Measurements from ENCODE around the gene STX8.

GRCh38 chr17:9401434-9401833 is 174.2 kb downstream of the STX8 start:
- TF ChIP-seq POLR2A (IDR thresholded peaks at IDR 0.05), result no peak
- TF ChIP-seq CTCF (IDR thresholded peaks at IDR 0.05), result no peak
- no peak for TF ChIP-seq POLR2AphosphoS5 (IDR thresholded peaks at IDR 0.05; ENCODE audit: insufficient read depth in 1 of 2, low read depth in 1 of 2)

Measured in vagina (tissue), 2 donors.